Sigmoid colon (tissue), 4 donors: ENCODE results near the gene KLHL40.

Experiments
- EP300 ChIP-seq, 4 donors: sonication (generic); formaldehyde crosslinking; IDR thresholded peaks; one replicate each; pipeline ENCODE4 v1.6.1; 2017; ENCODE audit warnings: antibody characterized with exemption in 4 of 4
- POLR2A ChIP-seq, 2 donors: fragments of 450-650 bp; IDR thresholded peaks; one replicate each; pipeline ENCODE4 v1.6.1; 2016; ENCODE audit warnings: antibody characterized with exemption in 2 of 2, mild to moderate bottlenecking in 2 of 2, moderate library complexity in 2 of 2
- POLR2AphosphoS5 ChIP-seq, 4 donors: sonication (generic); formaldehyde crosslinking; IDR thresholded peaks; one replicate each; pipeline ENCODE4 v1.6.1; 2017; ENCODE audit warnings: antibody characterized with exemption in 4 of 4
- TF ChIP-seq, protein P1 (sequence below), 4 experiments: fragments of 450-650 bp in 3 of 4; fragments of 200-600 bp in 1 of 4; IDR thresholded peaks; one replicate each; pipeline ENCODE4 v1.5.1; 2016 to 2019; ENCODE audit warnings: antibody characterized with exemption in 4 of 4, mild to moderate bottlenecking in 3 of 4, moderate library complexity in 2 of 4

- TF ChIP-seq POLR2A (IDR thresholded peaks at IDR 0.05) (no peak), POLR2AphosphoS5 (IDR thresholded peaks at IDR 0.05) (no peak), EP300 (IDR thresholded peaks at IDR 0.05) (no peak)
- TF ChIP-seq, protein P1, sequence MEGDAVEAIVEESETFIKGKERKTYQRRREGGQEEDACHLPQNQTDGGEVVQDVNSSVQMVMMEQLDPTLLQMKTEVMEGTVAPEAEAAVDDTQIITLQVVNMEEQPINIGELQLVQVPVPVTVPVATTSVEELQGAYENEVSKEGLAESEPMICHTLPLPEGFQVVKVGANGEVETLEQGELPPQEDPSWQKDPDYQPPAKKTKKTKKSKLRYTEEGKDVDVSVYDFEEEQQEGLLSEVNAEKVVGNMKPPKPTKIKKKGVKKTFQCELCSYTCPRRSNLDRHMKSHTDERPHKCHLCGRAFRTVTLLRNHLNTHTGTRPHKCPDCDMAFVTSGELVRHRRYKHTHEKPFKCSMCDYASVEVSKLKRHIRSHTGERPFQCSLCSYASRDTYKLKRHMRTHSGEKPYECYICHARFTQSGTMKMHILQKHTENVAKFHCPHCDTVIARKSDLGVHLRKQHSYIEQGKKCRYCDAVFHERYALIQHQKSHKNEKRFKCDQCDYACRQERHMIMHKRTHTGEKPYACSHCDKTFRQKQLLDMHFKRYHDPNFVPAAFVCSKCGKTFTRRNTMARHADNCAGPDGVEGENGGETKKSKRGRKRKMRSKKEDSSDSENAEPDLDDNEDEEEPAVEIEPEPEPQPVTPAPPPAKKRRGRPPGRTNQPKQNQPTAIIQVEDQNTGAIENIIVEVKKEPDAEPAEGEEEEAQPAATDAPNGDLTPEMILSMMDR (IDR thresholded peaks at IDR 0.05): no peak
Observed at GRCh38 chr3:42735615-42736014, 50.3 kb downstream of the KLHL40 start.
